Measurements from ENCODE around the gene ACOT11. TPM values are rescaled to one million over a fixed set of nuclear protein-coding genes. Genes with fewer than 3 reads are reported as not detected.

ACOT11 gene
- total and polyA plus RNA-seq, 2 of the 4 experiments (the other 2 are of a cell fraction): 2.5 to 2.7 TPM

GRCh38 chr1:54567961-54568360, 19.9 kb downstream of the ACOT11 start:
- no peak overlapping the region for H3K14ac ChIP-seq (replicated peaks; ENCODE audit: low read depth, low read length)
- dilution Hi-C loops (cut with HindIII; ENCODE audit: low sequenced_read_pairs, unreplicated experiment): no loop called here
- TF ChIP-seq MAFK (IDR thresholded peaks at IDR 0.05; ENCODE audit: low read depth, low read length) (no peak), CEBPB (IDR thresholded peaks at IDR 0.05; ENCODE audit: low read depth, low read length) (peak; percentile 77)
- no peak overlapping the region for H3K4me2 ChIP-seq (ENCODE audit: low read depth, low read length)
- no peak overlapping the region for H4K91ac ChIP-seq (ENCODE audit: insufficient read depth, low read depth, low read length)
- no peak overlapping the region for H2AK5ac ChIP-seq (ENCODE audit: low read depth, low read length)
- WGBS, 2 experiments (ENCODE audit: extremely low coverage in 2 of 2, insufficient read length in 1 of 2): 90% methylated on average over 3 of the region's 5 CpGs; no CpG with 5 or more reads in 1 of the 2 experiments
- DNase-seq (peak; percentile 20), ATAC-seq (ENCODE audit: low read depth) (peak; percentile 53; the same call in 1 of the 2 replicates)
- BruUV-seq (replicated peaks): no TSS peak
- H4K20me1 ChIP-seq (ENCODE audit: insufficient read depth, low read length): no peaks in the 10 kb centered on the region
- no peaks in the 10 kb centered on the region for H3K27me3 ChIP-seq (ENCODE audit: control insufficient read depth, insufficient read depth, low read length)
- H3K23ac ChIP-seq (ENCODE audit: low read depth, low read length): no peak overlapping the region
- H2BK20ac ChIP-seq (ENCODE audit: low read depth, low read length): no peak overlapping the region
- CTCF ChIA-PET: no interaction called here
- no peak overlapping the region for H3K56ac ChIP-seq (ENCODE audit: extremely low read depth, insufficient read depth, low read length)
- H4K5ac ChIP-seq (ENCODE audit: low read depth, low read length): no peak overlapping the region
- H3K9ac ChIP-seq (ENCODE audit: low read depth, low read length): no peak overlapping the region
- no peak overlapping the region for H2BK120ac ChIP-seq (ENCODE audit: low read depth, low read length)
- no peak overlapping the region for H3K18ac ChIP-seq (ENCODE audit: low read depth, low read length)
- H3K36me3 ChIP-seq (ENCODE audit: control insufficient read depth, insufficient read depth, low read length): no peaks in the 10 kb centered on the region
- no peak overlapping the region for H2BK15ac ChIP-seq (ENCODE audit: low read depth, low read length)
- H3K4me3 ChIP-seq (ENCODE audit: insufficient read depth, low read depth, low read length): no peak overlapping the region
- H4K8ac ChIP-seq (ENCODE audit: low read depth in 2 of 2, low read length in 2 of 2): no peak overlapping the region
- no peaks in the 10 kb centered on the region for H3K9me3 ChIP-seq (ENCODE audit: control insufficient read depth, insufficient read depth, low read length)
- H3K79me1 ChIP-seq (ENCODE audit: low read depth in 1 of 2, low read length in 2 of 2): no peaks in the 10 kb centered on the region
- in situ Hi-C loops (cut with MboI; ENCODE audit: low sequenced_read_pairs): no loop called here
- no peak overlapping the region for H2AK9ac ChIP-seq (replicated peaks; ENCODE audit: low read depth, low read length, poor library complexity)
- H3K4ac ChIP-seq (ENCODE audit: low read depth, low read length): no peak overlapping the region
- no peak overlapping the region for H2AFZ ChIP-seq (replicated peaks; ENCODE audit: low read length, poor library complexity)
- intact Hi-C loops (cut with micrococcal nuclease): no loop called here
- H2BK5ac ChIP-seq (ENCODE audit: low read depth, low read length, poor library complexity, severe bottlenecking): no peak overlapping the region
- peaks cover 3% of the 10 kb centered on the region; the same call in 1 of the 2 replicates for H3K4me1 ChIP-seq (ENCODE audit: control insufficient read depth, insufficient read depth, low read length)
- POLR2A ChIA-PET (ENCODE audit: unreplicated experiment): no interaction called here
- no peak overlapping the region for H3K27ac ChIP-seq (ENCODE audit: insufficient read depth, low read length)
- no peaks in the 10 kb centered on the region; the same call in 1 of the 2 replicates for H3K9me1 ChIP-seq (ENCODE audit: insufficient read depth, low read length)
